GM19035 (cell line): ENCODE measurements around the gene CST2.
"Not testable (repeated sequence)": the region's sequence is repeated elsewhere in the genome, so short reads cannot be mapped to it uniquely, and the experiment has no call there.

Source experiments
- ATAC-seq: cut with Tn5 transposase; IDR thresholded peaks from one replicate; pipeline ENCODE4 v1.9.1; 2021; ENCODE audit not compliant: unreplicated experiment

The CST2 gene

DNA sequence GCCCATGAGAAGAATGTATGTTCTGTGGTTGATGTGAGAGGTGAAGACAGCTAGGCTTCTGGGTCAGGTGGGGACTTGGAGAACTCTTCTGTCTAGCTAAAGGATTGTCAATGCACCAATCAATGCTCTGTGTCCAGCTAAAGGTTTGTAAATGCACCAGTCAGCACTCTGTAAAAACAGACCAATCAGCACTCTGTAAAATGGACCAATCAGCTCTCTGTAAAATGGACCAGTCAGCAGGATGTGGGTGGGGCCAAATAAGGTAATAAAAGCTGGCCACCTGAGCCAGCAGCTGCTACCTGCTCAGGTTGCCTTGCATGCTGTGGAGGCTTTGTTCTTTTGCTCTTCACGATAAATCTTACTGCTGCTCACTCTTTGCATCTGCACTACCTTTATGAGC lies 15.0 kb downstream of the CST2 start:
- not testable (repeated sequence) for ATAC-seq

DNA sequence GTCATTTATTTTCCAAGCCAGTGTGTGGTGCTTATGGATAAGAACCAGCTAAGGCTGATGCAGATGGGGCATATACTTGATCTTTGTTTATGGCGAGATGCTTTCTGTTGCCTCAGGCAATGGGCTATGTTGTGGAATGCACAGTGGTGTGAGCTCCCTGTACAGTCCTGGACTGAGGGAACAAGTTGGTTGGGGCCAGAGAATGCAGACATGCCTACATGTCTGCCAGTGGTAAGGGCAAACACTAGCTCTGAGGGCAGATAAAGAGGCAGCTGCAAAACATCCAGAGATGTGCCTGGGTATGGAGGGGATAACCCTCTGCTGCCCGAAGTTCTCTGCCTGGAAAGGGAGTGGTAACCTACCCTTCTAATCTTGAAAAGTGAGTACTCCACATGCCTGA lies 16.2 kb downstream of the CST2 start:
- ATAC-seq = not testable (repeated sequence)

DNA sequence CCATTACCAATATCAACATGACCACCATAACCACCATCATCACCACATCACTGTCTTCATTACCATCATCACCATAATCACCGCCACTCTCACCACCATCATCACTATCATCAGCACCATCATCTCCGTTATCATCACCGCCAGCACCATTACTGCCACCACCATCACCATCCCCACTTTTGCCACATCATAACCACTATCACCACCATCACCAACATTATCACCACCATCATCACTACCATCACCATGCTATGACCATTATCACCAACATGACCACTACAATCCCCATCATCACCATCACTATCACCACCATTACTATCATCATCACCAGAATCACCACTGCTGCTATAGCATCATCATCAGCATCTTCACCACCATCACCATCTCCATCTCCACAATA lies 25.7 kb downstream of the CST2 start:
- no peak for ATAC-seq

DNA sequence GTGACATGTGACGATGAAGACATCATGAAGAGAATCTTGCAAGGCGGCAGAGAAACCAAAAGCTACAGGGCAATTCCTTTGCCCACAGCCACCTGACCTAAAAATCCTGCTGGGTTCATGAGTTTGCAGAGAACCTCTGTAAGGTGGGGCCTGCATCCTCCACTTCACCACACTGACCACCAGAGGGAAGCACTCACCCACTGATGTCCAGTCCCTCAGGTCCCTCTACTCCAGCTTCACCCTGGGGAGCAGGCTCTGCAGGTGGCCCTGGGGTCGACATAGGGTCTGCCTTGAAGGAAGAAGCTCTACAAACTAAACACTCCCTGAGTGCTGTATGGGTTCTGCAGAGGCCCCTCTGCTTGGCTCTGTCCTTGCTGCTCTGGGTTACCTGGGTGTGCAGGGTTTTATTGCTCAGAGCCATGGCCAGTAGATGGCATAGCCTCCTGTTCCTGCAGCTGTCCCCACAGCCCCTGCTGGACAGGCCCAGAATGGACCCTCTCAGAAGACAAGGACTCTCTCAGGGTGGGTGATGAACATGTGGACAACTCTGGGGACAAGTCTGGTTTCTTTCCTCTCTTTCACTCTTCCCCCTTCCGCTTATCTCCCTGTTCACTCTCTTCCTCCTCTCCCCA lies 27.2 kb downstream of the CST2 start:
- ATAC-seq = peak; percentile 73

DNA sequence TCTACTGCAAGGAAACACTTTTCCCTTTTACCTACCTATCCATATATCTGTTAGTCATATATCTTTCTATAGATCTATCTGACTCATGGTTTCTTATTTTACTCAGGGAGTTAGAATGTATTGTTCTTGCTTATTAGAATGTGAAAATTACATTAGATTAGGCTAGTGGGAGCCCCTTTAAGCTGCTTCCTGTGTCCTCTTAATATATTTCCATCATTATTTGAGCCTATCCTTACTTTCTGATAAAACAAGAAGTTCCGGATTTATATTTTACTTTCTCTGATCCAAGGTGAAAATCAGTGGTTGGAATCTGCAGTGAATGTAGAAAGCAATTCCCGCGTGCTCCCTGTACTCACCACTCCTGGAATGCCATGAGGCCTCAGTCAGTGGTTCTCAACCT lies 31.0 kb downstream of the CST2 start:
- no peak for ATAC-seq

DNA sequence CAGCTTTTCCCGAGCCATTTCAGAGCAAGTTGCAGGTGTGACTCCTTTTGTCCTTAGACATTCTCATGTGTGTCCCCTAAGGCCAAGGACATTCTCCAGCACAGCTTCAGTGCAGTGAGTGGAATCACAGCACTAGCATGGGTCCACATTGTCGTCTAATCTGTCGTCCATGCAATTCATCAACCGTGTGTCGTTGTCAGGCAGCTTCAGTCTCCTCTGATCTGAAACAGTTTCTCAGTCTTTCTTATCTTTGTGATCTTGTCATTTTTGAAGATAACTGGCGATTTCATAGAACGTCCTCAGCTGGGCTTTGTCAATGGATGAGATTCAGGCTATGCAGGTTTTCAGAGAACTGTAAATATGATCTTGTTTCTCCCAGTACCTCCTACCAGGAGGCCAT lies 31.7 kb downstream of the CST2 start:
- ATAC-seq = no peak

DNA sequence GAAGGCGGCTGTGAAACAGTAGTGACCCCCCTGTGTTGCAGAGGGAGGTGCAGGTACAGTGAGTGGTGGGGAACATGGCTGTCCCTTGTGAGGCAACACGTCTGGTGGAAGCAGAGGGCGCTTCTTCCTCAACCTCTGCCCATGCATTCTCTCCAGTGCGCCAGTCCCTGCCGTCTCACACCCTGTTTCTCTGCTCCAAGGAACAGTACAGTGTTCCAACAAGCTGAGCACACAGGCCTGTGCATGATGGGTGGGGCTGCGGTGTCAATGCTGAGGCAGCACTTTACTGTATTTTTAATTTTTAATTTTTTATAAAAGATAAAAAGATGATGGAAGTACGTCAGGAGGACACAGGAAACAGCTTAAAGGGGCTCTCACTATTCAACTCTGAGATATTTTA lies 32.5 kb downstream of the CST2 start:
- ATAC-seq = no peak

DNA sequence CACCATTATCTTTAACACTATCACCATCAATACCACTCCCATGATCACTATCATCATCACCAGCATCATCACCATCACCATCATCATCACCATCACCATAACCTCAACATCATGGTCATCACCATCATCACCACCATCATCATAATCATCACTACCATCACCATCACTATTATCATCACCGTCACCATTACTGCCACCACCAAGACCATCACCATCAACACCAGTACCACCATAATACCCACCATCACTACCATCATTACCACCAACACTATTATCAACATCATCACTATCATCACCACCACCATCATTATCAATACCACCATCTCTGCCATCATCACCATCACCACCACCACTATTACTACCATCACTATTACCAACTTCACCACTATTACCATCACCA lies 43.1 kb downstream of the CST2 start:
- ATAC-seq = no peak

DNA sequence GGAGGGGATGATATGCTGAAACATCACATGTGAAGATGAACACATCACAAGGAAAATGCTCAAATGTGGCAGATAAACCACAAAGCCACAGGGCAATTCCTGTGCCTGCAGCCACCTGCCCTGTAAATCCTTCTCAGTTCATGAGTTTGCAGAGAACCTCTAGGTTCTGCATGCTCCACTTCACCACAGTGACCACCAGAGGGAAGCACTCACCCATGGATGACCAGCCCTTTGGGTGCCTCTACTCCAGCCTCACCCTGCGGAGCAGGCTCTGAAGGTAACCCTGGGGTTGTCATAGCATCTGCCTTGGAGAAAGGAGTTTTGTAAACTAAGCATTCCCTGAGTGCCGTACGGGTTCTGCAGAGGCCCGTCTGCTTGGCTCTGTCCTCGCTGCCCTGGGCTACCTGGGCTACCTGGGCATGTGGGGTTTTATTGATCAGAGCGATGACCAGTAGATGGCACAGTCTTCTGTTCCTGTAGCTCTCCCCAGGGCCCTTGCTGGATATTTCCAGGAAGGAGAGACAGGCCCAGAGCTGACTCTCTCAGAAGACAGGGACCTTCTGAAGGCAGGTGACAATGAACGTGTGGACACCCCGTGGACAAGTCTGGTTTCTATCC lies 44.1 kb downstream of the CST2 start:
- ATAC-seq = no peak

DNA sequence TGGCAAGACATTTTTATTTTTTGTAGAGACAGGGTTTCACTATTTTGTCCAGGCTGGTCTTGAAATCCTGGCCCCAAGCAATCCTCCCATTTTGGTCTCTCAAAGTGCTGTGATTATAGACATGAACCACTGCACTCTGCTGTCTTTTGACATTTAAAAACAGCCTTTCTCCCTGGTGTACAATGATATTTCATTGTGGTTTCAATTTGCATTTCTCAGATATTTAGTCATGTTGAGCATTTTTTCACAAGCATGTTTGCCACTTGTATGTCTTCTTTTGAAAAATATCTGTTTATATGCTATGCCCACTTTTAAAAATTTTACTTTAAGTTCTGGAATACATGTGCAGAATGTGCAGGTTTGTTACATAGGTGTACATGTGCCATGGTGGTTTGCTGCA lies 47.9 kb downstream of the CST2 start:
- ATAC-seq = not testable (repeated sequence)

DNA sequence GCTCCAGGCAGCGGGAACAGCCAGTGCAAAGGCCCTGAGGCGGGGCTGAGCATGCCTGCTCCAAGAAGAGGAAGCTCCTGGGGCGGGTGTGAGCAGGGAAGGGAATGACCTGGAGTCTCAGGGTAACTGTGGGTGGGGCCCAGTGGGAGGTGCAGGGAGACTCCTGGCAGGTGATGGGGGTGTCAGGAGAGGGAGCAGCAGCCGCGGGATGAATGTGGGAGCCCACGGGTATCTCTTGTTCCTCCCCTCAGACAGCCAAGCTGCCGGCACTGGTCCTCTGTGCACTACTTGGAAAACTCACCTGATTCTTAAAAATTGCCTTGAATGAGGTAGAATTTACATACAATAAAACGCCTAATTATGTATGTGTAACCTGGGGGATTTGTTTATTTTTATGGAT lies 49.1 kb downstream of the CST2 start:
- ATAC-seq = not testable (repeated sequence)

DNA sequence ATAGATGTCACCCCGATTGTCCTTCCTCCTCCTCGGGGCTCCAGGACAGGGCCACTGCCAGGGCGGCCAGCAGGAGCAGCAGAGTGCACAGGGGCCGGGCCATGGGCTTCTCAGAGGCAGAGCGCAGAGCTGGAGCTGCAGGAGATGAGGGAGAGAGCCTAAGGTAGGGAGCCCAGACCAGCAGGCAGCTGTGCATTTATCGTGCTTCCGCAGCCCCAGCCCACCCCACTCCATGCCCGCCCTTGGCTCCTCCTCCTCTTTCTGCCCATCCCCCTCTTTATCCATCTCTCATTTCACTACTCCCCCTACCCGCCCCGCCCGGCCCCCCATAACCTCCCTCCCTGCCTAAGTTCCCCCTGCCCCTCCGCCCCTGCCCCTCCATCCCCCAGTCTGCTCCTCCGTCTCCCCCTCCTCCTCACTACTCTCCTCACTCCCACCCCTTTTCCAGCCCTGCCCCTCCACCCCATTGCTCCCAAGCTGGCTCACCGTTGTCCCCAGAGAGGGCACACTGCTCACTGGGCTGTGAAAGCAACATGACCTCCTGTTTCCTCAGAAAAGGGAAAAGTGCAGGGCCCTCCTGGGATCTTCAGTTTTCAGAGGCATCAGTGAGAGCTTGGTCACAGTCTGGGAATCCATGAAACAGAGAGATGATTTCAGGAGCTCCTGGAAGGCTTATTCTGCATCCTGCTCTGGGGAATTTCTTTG lies 50.3 kb downstream of the CST2 start:
- ATAC-seq = no peak

DNA sequence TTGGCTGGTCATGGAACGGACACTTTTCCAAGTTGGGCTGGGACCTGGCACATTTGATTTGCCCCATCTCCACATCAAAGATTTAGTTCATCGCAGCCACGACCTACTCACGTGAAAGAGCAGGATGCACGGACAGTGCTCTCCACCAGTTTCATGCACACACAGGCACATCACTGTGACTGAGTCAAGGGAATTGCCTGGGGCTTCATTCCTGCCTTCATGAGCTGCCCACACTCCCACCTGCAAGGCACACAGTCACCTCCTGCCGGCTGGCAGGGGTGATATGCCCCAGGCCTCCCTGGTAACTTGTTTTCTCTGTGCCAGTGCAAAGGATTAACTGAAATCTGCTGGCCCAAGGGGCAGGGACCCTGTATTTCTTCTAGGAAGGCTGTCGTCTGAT lies 52.4 kb downstream of the CST2 start:
- no peak for ATAC-seq
